ENCODE measurements around the gene PNPLA7.

Gene PNPLA7

GRCh38 chr9:137475666-137476065 is 74.5 kb downstream of the PNPLA7 start:
- Histone ChIP-seq H3K27ac (no peak overlapping the region), H3K27me3 (ENCODE audit: control insufficient read depth, insufficient read depth, low read length) (no peaks in the 10 kb centered on the region), H3K4me3 (ENCODE audit: low read depth, low read length) (no peak overlapping the region), H3K9ac (no peak overlapping the region), H3K9me3 (ENCODE audit: control insufficient read depth, low read length) (no peaks in the 10 kb centered on the region), H3K4me2 (ENCODE audit: low read length) (no peak overlapping the region), H3K79me2 (no peaks in the 10 kb centered on the region), H3K36me3 (ENCODE audit: control insufficient read depth, insufficient read depth, low read length) (no peaks in the 10 kb centered on the region), H3K4me1 (no peaks in the 10 kb centered on the region), H2AFZ (no peak overlapping the region)
- no peak for TF ChIP-seq CTCF (IDR thresholded peaks at IDR 0.05)

- H3K4me2 ChIP-seq (ENCODE audit: low read length), result no peak overlapping the region
- no peaks in the 10 kb centered on the region for H3K27me3 ChIP-seq (ENCODE audit: control insufficient read depth, insufficient read depth, low read length)
- no peaks in the 10 kb centered on the region for H3K79me2 ChIP-seq
- TF ChIP-seq CTCF (IDR thresholded peaks at IDR 0.05), result no peak
- H3K27ac ChIP-seq, result no peak overlapping the region
- no peaks in the 10 kb centered on the region for H3K4me1 ChIP-seq
- H3K36me3 ChIP-seq (ENCODE audit: control insufficient read depth, insufficient read depth, low read length), result no peaks in the 10 kb centered on the region
- no peak overlapping the region for H2AFZ ChIP-seq
- no peaks in the 10 kb centered on the region for H3K9me3 ChIP-seq (ENCODE audit: control insufficient read depth, low read length)
- H3K4me3 ChIP-seq (ENCODE audit: low read depth, low read length), result no peak overlapping the region
- H3K9ac ChIP-seq, result no peak overlapping the region
These were observed 75.9 kb downstream of the PNPLA7 start for GRCh38 chr9:137474271-137474670.

GRCh38 chr9:137470785-137471184 is 79.4 kb downstream of the PNPLA7 start:
- Histone ChIP-seq H3K4me2 (ENCODE audit: low read length) (no peak overlapping the region), H2AFZ (no peak overlapping the region), H3K9ac (no peak overlapping the region), H3K27me3 (ENCODE audit: control insufficient read depth, insufficient read depth, low read length) (no peaks in the 10 kb centered on the region), H3K36me3 (ENCODE audit: control insufficient read depth, insufficient read depth, low read length) (no peaks in the 10 kb centered on the region), H3K9me3 (ENCODE audit: control insufficient read depth, low read length) (no peaks in the 10 kb centered on the region), H3K79me2 (no peaks in the 10 kb centered on the region), H3K4me3 (ENCODE audit: low read depth, low read length) (no peak overlapping the region), H3K4me1 (no peaks in the 10 kb centered on the region), H3K27ac (no peak overlapping the region)
- no peak for TF ChIP-seq CTCF (IDR thresholded peaks at IDR 0.05)

GRCh38 chr9:137467896-137468295 is 82.3 kb downstream of the PNPLA7 start:
- Histone ChIP-seq H3K9me3 (ENCODE audit: control insufficient read depth, low read length) (no peaks in the 10 kb centered on the region), H3K9ac (no peak overlapping the region)

More at GRCh38 chr9:137467896-137468295, 82.3 kb downstream of the PNPLA7 start:
- Histone ChIP-seq H3K79me2 (no peaks in the 10 kb centered on the region), H3K36me3 (ENCODE audit: control insufficient read depth, insufficient read depth, low read length) (no peaks in the 10 kb centered on the region), H3K27me3 (ENCODE audit: control insufficient read depth, insufficient read depth, low read length) (no peaks in the 10 kb centered on the region), H3K4me1 (no peaks in the 10 kb centered on the region), H2AFZ (no peak overlapping the region), H3K4me2 (ENCODE audit: low read length) (no peak overlapping the region), H3K4me3 (ENCODE audit: low read depth, low read length) (no peak overlapping the region), H3K27ac (no peak overlapping the region)
- TF ChIP-seq CTCF (IDR thresholded peaks at IDR 0.05), result no peak

Data from parathyroid adenoma (tissue), 2 donors.